ENCODE data around the gene MTHFD1L. TPM values are rescaled to one million over a fixed set of nuclear protein-coding genes. Genes with fewer than 3 reads are reported as not detected.

Gene MTHFD1L
- polyA plus RNA-seq, 2 of the 4 experiments (the other 2 are of a cell fraction): 27.2 to 63.2 TPM

DNA sequence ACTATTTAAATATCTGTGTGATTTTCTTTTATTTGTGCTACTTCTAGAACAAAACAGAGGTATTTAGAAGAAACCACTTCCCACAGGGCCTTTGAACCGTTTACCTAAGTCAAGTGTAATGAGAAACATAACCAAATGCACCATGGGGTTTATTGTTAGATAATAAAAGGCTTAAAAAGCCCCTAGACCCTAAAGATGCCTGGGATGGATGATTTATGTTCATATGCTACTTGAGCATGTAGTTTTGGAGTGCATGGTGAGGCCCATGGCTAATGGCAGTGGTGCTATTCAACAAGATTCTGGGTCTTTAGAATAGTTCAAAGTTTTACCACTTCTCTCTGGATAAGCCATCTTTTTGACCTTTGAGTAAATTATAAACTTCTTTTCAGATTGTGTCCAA lies 65.9 kb downstream of the MTHFD1L start (continued):
- TF ChIP-seq ZC3H11A (IDR thresholded peaks at IDR 0.05): no peak

DNA sequence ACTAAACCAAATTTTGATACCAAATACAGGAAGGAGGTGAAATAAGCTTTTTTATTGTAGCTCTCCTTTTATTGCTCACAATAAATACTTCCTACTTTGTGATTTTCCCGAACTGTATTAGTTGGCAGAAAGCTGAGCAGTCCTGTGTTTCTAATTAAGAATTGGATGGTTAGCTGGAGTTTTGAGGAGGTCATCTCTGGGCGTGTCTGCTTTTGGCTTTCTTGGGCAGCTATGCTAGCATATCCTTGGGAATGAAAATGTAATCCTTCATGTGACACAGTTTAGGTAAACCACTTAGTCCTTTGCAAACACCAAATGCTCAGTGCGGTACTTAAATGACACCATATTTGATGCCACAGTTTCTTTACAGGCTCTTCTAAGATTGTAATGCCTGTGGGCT lies 67.5 kb downstream of the MTHFD1L start:
- Histone ChIP-seq H3K4me3 (no peak overlapping the region), H3K9me3 (no peaks in the 10 kb centered on the region), H3K4me2 (no peak overlapping the region), H3K27ac (peak overlapping the region; percentile 60 to 79; a peak in 5 of 6 replicates), H3K4me1 (peaks cover 56% of the 10 kb centered on the region)
- ChIA-PET POLR2A (no interaction called here), CTCF (interaction anchor here (0.6 to 1.4 kb wide), 2 partner anchors 40 to 619 kb away, joined by 3 to 4 read pairs; no protein-coding TSS in a partner anchor)
- TF ChIP-seq, protein P1, sequence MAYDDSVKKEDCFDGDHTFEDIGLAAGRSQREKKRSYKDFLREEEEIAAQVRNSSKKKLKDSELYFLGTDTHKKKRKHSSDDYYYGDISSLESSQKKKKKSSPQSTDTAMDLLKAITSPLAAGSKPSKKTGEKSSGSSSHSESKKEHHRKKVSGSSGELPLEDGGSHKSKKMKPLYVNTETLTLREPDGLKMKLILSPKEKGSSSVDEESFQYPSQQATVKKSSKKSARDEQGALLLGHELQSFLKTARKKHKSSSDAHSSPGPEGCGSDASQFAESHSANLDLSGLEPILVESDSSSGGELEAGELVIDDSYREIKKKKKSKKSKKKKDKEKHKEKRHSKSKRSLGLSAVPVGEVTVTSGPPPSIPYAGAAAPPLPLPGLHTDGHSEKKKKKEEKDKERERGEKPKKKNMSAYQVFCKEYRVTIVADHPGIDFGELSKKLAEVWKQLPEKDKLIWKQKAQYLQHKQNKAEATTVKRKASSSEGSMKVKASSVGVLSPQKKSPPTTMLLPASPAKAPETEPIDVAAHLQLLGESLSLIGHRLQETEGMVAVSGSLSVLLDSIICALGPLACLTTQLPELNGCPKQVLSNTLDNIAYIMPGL (CRISPR knock-in tag; IDR thresholded peaks at IDR 0.05; ENCODE audit: borderline replicate concordance): no peak
- TF ChIP-seq NPAS2 (CRISPR knock-in tag; IDR thresholded peaks at IDR 0.05; ENCODE audit: borderline replicate concordance) (no peak), BHLHE40 (IDR thresholded peaks at IDR 0.05; ENCODE audit: low read depth, low read length) (no peak), JUNB (IDR thresholded peaks at IDR 0.05) (no peak), ZNF302 (CRISPR knock-in tag; IDR thresholded peaks at IDR 0.05) (no peak), ZSCAN20 (CRISPR knock-in tag; IDR thresholded peaks at IDR 0.05) (no peak), JUN (IDR thresholded peaks at IDR 0.05) (no peak), RAD21 (conservative IDR thresholded peaks at IDR 0.05 in 1 of 2, IDR thresholded peaks at IDR 0.05 in 1 of 2) (no peak), ESRRA (IDR thresholded peaks at IDR 0.05; ENCODE audit: borderline replicate concordance, low read length) (no peak), EHMT2 (IDR thresholded peaks at IDR 0.05; ENCODE audit: low read depth) (no peak), SMC3 (IDR thresholded peaks at IDR 0.05) (no peak), NR3C1 (IDR thresholded peaks at IDR 0.05) (no peak), FOSL2 (IDR thresholded peaks at IDR 0.05) (no peak), FOSL2 (CRISPR knock-in tag; IDR thresholded peaks at IDR 0.05) (no peak), CHD2 (IDR thresholded peaks at IDR 0.05; ENCODE audit: low read length, partially characterized antibody) (no peak)
- TF ChIP-seq, protein P2, sequence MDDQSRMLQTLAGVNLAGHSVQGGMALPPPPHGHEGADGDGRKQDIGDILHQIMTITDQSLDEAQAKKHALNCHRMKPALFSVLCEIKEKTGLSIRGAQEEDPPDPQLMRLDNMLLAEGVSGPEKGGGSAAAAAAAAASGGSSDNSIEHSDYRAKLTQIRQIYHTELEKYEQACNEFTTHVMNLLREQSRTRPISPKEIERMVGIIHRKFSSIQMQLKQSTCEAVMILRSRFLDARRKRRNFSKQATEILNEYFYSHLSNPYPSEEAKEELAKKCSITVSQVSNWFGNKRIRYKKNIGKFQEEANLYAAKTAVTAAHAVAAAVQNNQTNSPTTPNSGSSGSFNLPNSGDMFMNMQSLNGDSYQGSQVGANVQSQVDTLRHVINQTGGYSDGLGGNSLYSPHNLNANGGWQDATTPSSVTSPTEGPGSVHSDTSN (IDR thresholded peaks at IDR 0.05): no peak
- TF ChIP-seq, protein P3, sequence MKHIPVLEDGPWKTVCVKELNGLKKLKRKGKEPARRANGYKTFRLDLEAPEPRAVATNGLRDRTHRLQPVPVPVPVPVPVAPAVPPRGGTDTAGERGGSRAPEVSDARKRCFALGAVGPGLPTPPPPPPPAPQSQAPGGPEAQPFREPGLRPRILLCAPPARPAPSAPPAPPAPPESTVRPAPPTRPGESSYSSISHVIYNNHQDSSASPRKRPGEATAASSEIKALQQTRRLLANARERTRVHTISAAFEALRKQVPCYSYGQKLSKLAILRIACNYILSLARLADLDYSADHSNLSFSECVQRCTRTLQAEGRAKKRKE (CRISPR knock-in tag; IDR thresholded peaks at IDR 0.05; ENCODE audit: low read depth): no peak
- TF ChIP-seq, protein P4, sequence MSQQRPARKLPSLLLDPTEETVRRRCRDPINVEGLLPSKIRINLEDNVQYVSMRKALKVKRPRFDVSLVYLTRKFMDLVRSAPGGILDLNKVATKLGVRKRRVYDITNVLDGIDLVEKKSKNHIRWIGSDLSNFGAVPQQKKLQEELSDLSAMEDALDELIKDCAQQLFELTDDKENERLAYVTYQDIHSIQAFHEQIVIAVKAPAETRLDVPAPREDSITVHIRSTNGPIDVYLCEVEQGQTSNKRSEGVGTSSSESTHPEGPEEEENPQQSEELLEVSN (IDR thresholded peaks at IDR 0.05; ENCODE audit: borderline replicate concordance, low read depth): no peak
- DNase-seq (ENCODE audit: low read depth in 1 of 2, low spot score in 1 of 2): no peak
- no peak for FAIRE-seq
- 83% methylated on average over 3 of the region's 3 CpGs for WGBS (ENCODE audit: missing lambda C conversion rate)
- ATAC-seq: no peak

DNA sequence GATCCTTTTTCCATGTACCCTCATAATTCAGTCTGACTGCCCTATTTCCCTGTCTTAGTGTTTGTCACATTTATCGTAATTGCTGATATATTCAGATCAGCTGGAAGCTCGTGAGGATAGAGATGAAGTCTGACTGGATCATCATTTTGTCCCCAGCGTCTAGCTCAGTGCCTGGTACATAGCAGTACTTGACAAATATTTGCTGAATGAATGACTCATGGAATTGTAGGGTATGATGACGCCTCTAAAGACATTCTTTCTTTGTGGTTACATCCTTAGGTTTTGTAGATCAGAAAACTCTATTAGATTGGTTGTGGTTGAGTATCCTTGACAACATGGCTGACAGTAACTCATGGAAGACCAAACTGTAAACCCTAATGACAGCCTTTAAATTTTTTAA lies 68.9 kb downstream of the MTHFD1L start:
- ATAC-seq: peak; percentile 78 to 91; a peak in 5 of 6 replicates
- H3K9me3 ChIP-seq: no peaks in the 10 kb centered on the region
- peaks cover 48% of the 10 kb centered on the region for H3K4me1 ChIP-seq
- peak; percentile 61; the same call in 1 of the 2 replicates for TF ChIP-seq GATA3 (IDR thresholded peaks at IDR 0.05; ENCODE audit: borderline replicate concordance)
- TF ChIP-seq, protein P5, sequence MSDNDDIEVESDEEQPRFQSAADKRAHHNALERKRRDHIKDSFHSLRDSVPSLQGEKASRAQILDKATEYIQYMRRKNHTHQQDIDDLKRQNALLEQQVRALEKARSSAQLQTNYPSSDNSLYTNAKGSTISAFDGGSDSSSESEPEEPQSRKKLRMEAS (IDR thresholded peaks at IDR 0.05): peak; percentile 42; the same call in 1 of the 2 replicates
- TF ChIP-seq FOSL2 (IDR thresholded peaks at IDR 0.05): no peak
- peak; percentile 90 for TF ChIP-seq FOSL2 (CRISPR knock-in tag; IDR thresholded peaks at IDR 0.05)
- TF ChIP-seq RAD21 (conservative IDR thresholded peaks at IDR 0.05 in 1 of 2, IDR thresholded peaks at IDR 0.05 in 1 of 2): no peak
- TF ChIP-seq MAFK (IDR thresholded peaks at IDR 0.05; ENCODE audit: partially characterized antibody): peak; percentile 70
- ChIA-PET POLR2A (no interaction called here), CTCF (interaction anchor here (1.4 kb wide), 1 partner anchor 117 kb away, joined by 3 read pairs; no protein-coding TSS in a partner anchor)
- peak overlapping the region; percentile 28; the same call in 2 of the 3 replicates for H3K4me2 ChIP-seq
- peak overlapping the region; percentile 60 to 79; a peak in 5 of 6 replicates for H3K27ac ChIP-seq
- H3K4me3 ChIP-seq: no peak overlapping the region
- 15% methylated on average over 4 of the region's 4 CpGs for WGBS (ENCODE audit: missing lambda C conversion rate)
- FAIRE-seq: no peak
- peak; percentile 45 to 81 for DNase-seq (ENCODE audit: low read depth in 1 of 2, low spot score in 1 of 2)
